K562 (cell line): ENCODE results near the gene NACC1. TPM values are rescaled to one million over a fixed set of nuclear protein-coding genes. Genes with fewer than 3 reads are reported as not detected.

Source experiments
- GTF2F1 ChIP-seq: IDR thresholded peaks from 2 replicates; pipeline ENCODE4 v1.6.1; 2011; ENCODE audit warnings: low read depth, low read length, improper control_type of control experiment
- HNRNPUL1 ChIP-seq: fragments of 200-400 bp; formaldehyde crosslinking; IDR thresholded peaks from 2 replicates; pipeline ENCODE4 v1.6.1; 2017; ENCODE audit warnings: low read length
- NCOA1 ChIP-seq: fragments of 450-650 bp; IDR thresholded peaks from 2 replicates; pipeline ENCODE4 v1.6.1; 2016; ENCODE audit warnings: low read depth
- NONO ChIP-seq, 2 experiments: fragments of 200-400 bp in 1 of 2; fragments of 450-650 bp in 1 of 2; formaldehyde crosslinking in 1 of 2; IDR thresholded peaks; 2 replicates each; pipeline ENCODE4 v1.6.1; 2017; ENCODE audit warnings: low read depth in 2 of 2, mild to moderate bottlenecking in 2 of 2, moderate library complexity in 2 of 2, low read length in 1 of 2
- PCBP1 ChIP-seq: fragments of 200-400 bp; formaldehyde crosslinking; IDR thresholded peaks from 2 replicates; pipeline ENCODE4 v1.6.1; 2018; ENCODE audit warnings: mild to moderate bottlenecking, low read depth, low read length; ENCODE audit not compliant: poor library complexity, severe bottlenecking
- RBM17 ChIP-seq: fragments of 200-400 bp; formaldehyde crosslinking; IDR thresholded peaks from 2 replicates; pipeline ENCODE4 v1.6.1; 2017; ENCODE audit warnings: low read depth, mild to moderate bottlenecking, low read length, borderline replicate concordance
- TOE1 ChIP-seq, 2 experiments: fragments of 450-650 bp in 1 of 2; sonication (generic) in 1 of 2; formaldehyde crosslinking in 1 of 2; IDR thresholded peaks; 2 replicates each; pipeline versions ENCODE4 v1.7.1 to v1.8.0; 2016 to 2022; ENCODE audit warnings: borderline replicate concordance in 2 of 2, mild to moderate bottlenecking in 2 of 2, antibody characterized with exemption in 1 of 2, inconsistent platforms in 1 of 2, low read depth in 1 of 2, missing genetic modification reagents in 1 of 2, moderate library complexity in 1 of 2
- ZFP1 ChIP-seq: fragments of 450-650 bp; formaldehyde crosslinking; IDR thresholded peaks from 2 replicates; pipeline ENCODE4 v1.4.0; 2020; ENCODE audit warnings: mild to moderate bottlenecking, mixed read lengths
- ZNF217 ChIP-seq: sonication (generic); formaldehyde crosslinking; IDR thresholded peaks from 2 replicates; pipeline ENCODE4 v1.8.0; 2022; ENCODE audit warnings: mild to moderate bottlenecking, missing genetic modification reagents
- ZNF766 ChIP-seq: fragments of 200-800 bp; sonication (Bioruptor generic); conservative IDR thresholded peaks from 2 replicates; pipeline ENCODE4 v1.6.1; 2016; ENCODE audit warnings: missing genetic modification characterization, missing compliant biosample characterization
- ZNF780A ChIP-seq: fragments of 250-450 bp; sonication (Bioruptor Pico); IDR thresholded peaks from 2 replicates; pipeline ENCODE4 v1.5.0; 2021; ENCODE audit warnings: mild to moderate bottlenecking
- polyA plus RNA-seq, 8 experiments: library from polyadenylated mRNA; depleted of rRNA in 4 of 8; stranded (reverse) in 5 of 8; unstranded in 3 of 8; fragments of >200 nt; fragmentation: Nextera tagmentation in 2 of 8; fragmentation: Illumina TruSeq in 1 of 8; extraction: Ambion mirVana in 2 of 8; extraction: Trizol in 1 of 8; gene quantifications; 2 replicates each; pipeline versions ENCODE4 v1.2.1 to v1.2.3, GENCODE V29; 2011 to 2014; ENCODE audit warnings: inconsistent platforms in 1 of 8, missing spikeins in 1 of 8
- total RNA-seq, 7 experiments: library from RNA; depleted of rRNA in 6 of 7; stranded (reverse); fragments of >200 nt in 6 of 7; fragmentation: Illumina TruSeq in 2 of 7; extraction: Trizol in 2 of 7; gene quantifications; 2 replicates each; pipeline versions ENCODE4 v1.2.1 to v1.2.3, GENCODE V29; 2011 to 2021; ENCODE audit warnings: low replicate concordance in 1 of 7
- TF ChIP-seq, protein P1 (sequence below): fragments of 450-650 bp; formaldehyde crosslinking; conservative IDR thresholded peaks from 2 replicates; pipeline ENCODE4 v1.4.0; 2022; ENCODE audit warnings: mild to moderate bottlenecking, missing genetic modification characterization
- TF ChIP-seq, protein P2 (sequence below): fragments of 150-350 bp; conservative IDR thresholded peaks from 2 replicates; pipeline ENCODE4 v1.6.1; 2014; ENCODE audit warnings: low read length
- TF ChIP-seq, protein P3 (sequence below): fragments of 150-350 bp; IDR thresholded peaks from 2 replicates; pipeline ENCODE4 v1.6.1; 2014; ENCODE audit warnings: low read depth, mild to moderate bottlenecking, low read length, borderline replicate concordance
- TF ChIP-seq, protein P4 (sequence below): fragments of 250-450 bp; sonication (Bioruptor Pico); IDR thresholded peaks from 2 replicates; pipeline ENCODE4 v1.5.0; 2022; ENCODE audit warnings: mild to moderate bottlenecking

NACC1 gene
- total and polyA plus RNA-seq, 9 of the 15 experiments (the other 6 are each of a cell fraction or from before 2014, with no cell fraction given): 0.04 to 96.6 (median 25.8) TPM

DNA sequence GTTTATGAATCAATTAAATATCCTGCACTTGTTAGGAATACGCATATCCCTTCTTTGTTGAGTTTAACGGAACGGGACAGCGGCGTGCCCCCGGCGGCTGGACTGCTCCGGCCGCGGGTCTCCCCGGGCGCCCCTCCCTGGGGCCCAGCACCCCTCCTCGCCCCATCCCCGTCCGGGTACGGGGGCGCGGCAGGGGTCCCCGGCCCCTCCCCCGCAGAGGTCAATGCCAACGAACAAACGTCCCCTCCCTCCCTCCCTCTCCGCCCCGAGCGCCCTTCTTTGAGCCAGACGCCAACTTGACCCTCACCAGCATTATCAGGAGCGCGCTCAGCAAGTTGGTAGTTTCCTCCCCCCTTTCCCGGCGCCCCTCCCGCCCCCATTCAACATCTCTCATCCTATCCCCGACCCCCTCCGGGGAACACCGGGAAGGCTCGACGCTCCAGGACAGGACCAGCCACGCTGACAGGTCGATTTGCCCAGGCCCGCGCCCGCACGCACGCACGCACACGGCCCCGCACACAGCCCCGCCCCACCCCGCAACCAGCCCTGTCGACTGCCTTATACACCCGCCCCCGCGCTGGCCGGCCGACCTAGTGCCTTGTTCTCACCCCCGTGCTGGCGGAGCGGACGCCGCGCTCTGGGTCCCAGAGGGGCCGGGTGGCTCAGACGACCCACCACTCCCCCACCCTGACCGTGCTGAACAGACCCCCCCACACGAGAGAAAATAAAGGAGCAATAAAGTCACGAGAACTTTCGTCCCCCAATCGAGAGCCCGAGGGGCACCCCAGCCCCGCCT is 20.4 kb upstream of the NACC1 start (continued):
- TF ChIP-seq, protein P1, sequence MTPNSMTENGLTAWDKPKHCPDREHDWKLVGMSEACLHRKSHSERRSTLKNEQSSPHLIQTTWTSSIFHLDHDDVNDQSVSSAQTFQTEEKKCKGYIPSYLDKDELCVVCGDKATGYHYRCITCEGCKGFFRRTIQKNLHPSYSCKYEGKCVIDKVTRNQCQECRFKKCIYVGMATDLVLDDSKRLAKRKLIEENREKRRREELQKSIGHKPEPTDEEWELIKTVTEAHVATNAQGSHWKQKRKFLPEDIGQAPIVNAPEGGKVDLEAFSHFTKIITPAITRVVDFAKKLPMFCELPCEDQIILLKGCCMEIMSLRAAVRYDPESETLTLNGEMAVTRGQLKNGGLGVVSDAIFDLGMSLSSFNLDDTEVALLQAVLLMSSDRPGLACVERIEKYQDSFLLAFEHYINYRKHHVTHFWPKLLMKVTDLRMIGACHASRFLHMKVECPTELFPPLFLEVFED: peak; percentile 88
- TF ChIP-seq ZFP1 (CRISPR knock-in tag) (peak; percentile 62; the same call in 1 of the 2 replicates), TOE1 (IDR thresholded peaks at IDR 0.05; ENCODE audit: borderline replicate concordance) (no peak), TOE1 (CRISPR knock-in tag; IDR thresholded peaks at IDR 0.05; ENCODE audit: borderline replicate concordance, low read depth) (peak; percentile 24; the same call in 1 of the 2 replicates), HNRNPUL1 (no peak), RBM17 (no peak), ZNF780A (CRISPR knock-in tag) (peak; percentile 69; the same call in 1 of the 2 replicates), NONO (IDR thresholded peaks at IDR 0.05; ENCODE audit: low read depth in 2 of 2, low read length in 1 of 2) (peak; percentile 27 to 66; a peak in 3 of 4 replicates), NCOA1 (no peak), ZNF217 (no peak), PCBP1 (peak; percentile 63), ZNF766 (CRISPR knock-in tag) (peak; percentile 36; the same call in 1 of the 2 replicates), GTF2F1 (no peak)
- TF ChIP-seq, protein P2, sequence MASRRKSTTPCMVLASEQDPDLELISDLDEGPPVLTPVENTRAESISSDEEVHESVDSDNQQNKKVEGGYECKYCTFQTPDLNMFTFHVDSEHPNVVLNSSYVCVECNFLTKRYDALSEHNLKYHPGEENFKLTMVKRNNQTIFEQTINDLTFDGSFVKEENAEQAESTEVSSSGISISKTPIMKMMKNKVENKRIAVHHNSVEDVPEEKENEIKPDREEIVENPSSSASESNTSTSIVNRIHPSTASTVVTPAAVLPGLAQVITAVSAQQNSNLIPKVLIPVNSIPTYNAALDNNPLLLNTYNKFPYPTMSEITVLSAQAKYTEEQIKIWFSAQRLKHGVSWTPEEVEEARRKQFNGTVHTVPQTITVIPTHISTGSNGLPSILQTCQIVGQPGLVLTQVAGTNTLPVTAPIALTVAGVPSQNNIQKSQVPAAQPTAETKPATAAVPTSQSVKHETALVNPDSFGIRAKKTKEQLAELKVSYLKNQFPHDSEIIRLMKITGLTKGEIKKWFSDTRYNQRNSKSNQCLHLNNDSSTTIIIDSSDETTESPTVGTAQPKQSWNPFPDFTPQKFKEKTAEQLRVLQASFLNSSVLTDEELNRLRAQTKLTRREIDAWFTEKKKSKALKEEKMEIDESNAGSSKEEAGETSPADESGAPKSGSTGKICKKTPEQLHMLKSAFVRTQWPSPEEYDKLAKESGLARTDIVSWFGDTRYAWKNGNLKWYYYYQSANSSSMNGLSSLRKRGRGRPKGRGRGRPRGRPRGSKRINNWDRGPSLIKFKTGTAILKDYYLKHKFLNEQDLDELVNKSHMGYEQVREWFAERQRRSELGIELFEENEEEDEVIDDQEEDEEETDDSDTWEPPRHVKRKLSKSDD: 0 out of 2 replicates have a peak, but pooled peaks have one; percentile 11
- TF ChIP-seq, protein P3, sequence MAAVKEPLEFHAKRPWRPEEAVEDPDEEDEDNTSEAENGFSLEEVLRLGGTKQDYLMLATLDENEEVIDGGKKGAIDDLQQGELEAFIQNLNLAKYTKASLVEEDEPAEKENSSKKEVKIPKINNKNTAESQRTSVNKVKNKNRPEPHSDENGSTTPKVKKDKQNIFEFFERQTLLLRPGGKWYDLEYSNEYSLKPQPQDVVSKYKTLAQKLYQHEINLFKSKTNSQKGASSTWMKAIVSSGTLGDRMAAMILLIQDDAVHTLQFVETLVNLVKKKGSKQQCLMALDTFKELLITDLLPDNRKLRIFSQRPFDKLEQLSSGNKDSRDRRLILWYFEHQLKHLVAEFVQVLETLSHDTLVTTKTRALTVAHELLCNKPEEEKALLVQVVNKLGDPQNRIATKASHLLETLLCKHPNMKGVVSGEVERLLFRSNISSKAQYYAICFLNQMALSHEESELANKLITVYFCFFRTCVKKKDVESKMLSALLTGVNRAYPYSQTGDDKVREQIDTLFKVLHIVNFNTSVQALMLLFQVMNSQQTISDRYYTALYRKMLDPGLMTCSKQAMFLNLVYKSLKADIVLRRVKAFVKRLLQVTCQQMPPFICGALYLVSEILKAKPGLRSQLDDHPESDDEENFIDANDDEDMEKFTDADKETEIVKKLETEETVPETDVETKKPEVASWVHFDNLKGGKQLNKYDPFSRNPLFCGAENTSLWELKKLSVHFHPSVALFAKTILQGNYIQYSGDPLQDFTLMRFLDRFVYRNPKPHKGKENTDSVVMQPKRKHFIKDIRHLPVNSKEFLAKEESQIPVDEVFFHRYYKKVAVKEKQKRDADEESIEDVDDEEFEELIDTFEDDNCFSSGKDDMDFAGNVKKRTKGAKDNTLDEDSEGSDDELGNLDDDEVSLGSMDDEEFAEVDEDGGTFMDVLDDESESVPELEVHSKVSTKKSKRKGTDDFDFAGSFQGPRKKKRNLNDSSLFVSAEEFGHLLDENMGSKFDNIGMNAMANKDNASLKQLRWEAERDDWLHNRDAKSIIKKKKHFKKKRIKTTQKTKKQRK: no peak
- TF ChIP-seq, protein P4, sequence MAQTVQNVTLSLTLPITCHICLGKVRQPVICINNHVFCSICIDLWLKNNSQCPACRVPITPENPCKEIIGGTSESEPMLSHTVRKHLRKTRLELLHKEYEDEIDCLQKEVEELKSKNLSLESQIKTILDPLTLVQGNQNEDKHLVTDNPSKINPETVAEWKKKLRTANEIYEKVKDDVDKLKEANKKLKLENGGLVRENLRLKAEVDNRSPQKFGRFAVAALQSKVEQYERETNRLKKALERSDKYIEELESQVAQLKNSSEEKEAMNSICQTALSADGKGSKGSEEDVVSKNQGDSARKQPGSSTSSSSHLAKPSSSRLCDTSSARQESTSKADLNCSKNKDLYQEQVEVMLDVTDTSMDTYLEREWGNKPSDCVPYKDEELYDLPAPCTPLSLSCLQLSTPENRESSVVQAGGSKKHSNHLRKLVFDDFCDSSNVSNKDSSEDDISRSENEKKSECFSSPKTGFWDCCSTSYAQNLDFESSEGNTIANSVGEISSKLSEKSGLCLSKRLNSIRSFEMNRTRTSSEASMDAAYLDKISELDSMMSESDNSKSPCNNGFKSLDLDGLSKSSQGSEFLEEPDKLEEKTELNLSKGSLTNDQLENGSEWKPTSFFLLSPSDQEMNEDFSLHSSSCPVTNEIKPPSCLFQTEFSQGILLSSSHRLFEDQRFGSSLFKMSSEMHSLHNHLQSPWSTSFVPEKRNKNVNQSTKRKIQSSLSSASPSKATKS (CRISPR knock-in tag): peak; percentile 76; the same call in 1 of the 2 replicates
